ENCODE measurements around the gene UMAD1.
"Not testable (repeated sequence)": the region's sequence is repeated elsewhere in the genome, so short reads cannot be mapped to it uniquely, and the experiment has no call there.

The UMAD1 gene

DNA sequence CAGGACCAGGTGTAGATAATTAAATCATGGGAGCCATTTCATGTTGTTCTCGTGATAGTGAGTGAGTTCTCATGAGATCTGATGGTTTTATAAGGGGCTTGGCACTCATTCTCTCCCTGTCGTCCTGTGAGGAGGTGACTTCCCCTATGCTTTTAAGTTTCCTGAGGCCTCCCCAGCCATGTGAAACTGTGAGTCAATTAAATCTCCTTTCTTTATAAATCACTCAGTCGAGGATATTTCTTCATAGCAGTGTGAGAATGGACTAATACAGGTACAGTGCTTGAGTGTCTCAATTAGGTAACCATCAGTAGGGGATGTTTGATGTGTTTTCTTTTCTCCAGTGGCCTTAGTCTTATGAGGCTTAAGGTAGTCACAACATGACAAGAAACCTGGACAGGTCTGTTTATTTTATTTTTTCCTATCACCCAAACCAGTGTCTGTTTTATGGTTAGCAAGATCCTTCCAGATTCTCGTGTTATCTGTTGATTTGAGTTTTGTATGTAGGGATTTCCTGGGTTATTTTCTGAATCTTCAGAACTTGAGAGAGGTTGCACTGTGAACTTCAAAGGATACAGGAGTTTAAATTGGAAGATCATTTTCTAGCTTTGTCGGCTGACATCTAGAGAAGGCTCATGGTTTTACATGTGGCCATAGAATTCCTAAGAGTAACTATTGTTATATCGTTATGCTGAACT is 32.1 kb downstream of the UMAD1 start:
- no peak overlapping the region for H2BK5ac ChIP-seq (ENCODE audit: low read depth, low read length, poor library complexity, severe bottlenecking)
- H3K14ac ChIP-seq (ENCODE audit: low read length in 2 of 2), result no peak overlapping the region
- no peak for DNase-seq
- H3K4me3 ChIP-seq (ENCODE audit: insufficient read depth in 1 of 2, low read depth in 1 of 2, low read length in 2 of 2), result no peak overlapping the region
- no peaks in the 10 kb centered on the region for H3K27me3 ChIP-seq (ENCODE audit: control insufficient read depth in 1 of 2, insufficient read depth in 1 of 2, low read length in 2 of 2)
- H3K27ac ChIP-seq (ENCODE audit: low read length, poor library complexity, severe bottlenecking), result no peak overlapping the region
- H3K79me1 ChIP-seq (replicated peaks; ENCODE audit: low read length, poor library complexity, severe bottlenecking), result peaks cover 19% of the 10 kb centered on the region
- H2BK15ac ChIP-seq (ENCODE audit: low read depth, poor library complexity, severe bottlenecking), result no peak overlapping the region
- no peak overlapping the region for H3K23ac ChIP-seq (ENCODE audit: low read length in 2 of 2)
- H3K9ac ChIP-seq (ENCODE audit: low read length), result no peak overlapping the region
- no peak overlapping the region for H3K4me2 ChIP-seq (ENCODE audit: low read length, poor library complexity, severe bottlenecking)
- H3K4ac ChIP-seq (ENCODE audit: low read depth in 1 of 2, low read length in 2 of 2), result no peak overlapping the region
- WGBS, result 94% methylated on average over 5 of the region's 6 CpGs
- H2BK120ac ChIP-seq (ENCODE audit: low read depth, low read length), result no peak overlapping the region
- no peak overlapping the region for H2BK12ac ChIP-seq (ENCODE audit: low read length in 2 of 2)
- no peaks in the 10 kb centered on the region for H3K9me3 ChIP-seq (ENCODE audit: control insufficient read depth, low read length)
- no peak overlapping the region for H4K8ac ChIP-seq (ENCODE audit: low read length)
- H2AFZ ChIP-seq (ENCODE audit: low read depth, low read length), result no peak overlapping the region
- H3K4me1 ChIP-seq (ENCODE audit: control insufficient read depth, insufficient read depth, low read depth, low read length), result no peaks in the 10 kb centered on the region
- peaks cover 5 to 10% of the 10 kb centered on the region in 2 experiments for H3K36me3 ChIP-seq (ENCODE audit: control insufficient read depth in 1 of 2, insufficient read depth in 2 of 2, low read depth in 1 of 2, low read length in 2 of 2)
- no peak overlapping the region for H2AK5ac ChIP-seq (ENCODE audit: low read length, severe bottlenecking)
- H4K91ac ChIP-seq (ENCODE audit: low read length), result no peak overlapping the region
- no peak overlapping the region for H3K18ac ChIP-seq (ENCODE audit: low read depth in 1 of 2, low read length in 2 of 2)

DNA sequence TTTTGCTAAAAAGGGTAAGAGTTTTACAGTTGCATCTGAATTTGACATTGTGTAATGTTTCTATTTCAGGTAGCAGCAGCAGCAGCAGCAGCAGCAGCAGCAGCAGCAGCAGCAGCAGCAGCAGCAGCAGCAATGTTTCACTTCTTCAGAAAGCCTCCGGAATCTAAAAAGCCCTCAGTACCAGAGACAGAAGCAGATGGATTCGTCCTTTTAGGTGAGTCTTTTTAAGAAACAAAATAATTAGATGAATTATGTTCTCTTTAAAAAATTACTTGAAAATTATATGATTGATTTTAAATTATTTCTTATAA is 32.6 kb downstream of the UMAD1 start:
- Histone ChIP-seq H2AK5ac (ENCODE audit: low read length, severe bottlenecking) (no peak overlapping the region), H2BK15ac (ENCODE audit: low read depth, poor library complexity, severe bottlenecking) (no peak overlapping the region), H3K23ac (ENCODE audit: low read length in 2 of 2) (no peak overlapping the region), H3K27me3 (ENCODE audit: control insufficient read depth in 1 of 2, insufficient read depth in 1 of 2, low read length in 2 of 2) (no peaks in the 10 kb centered on the region), H3K4me3 (ENCODE audit: insufficient read depth in 1 of 2, low read depth in 1 of 2, low read length in 2 of 2) (no peak overlapping the region), H3K9me3 (ENCODE audit: control insufficient read depth, low read length) (no peaks in the 10 kb centered on the region), H3K4ac (ENCODE audit: low read depth in 1 of 2, low read length in 2 of 2) (no peak overlapping the region), H2BK120ac (ENCODE audit: low read depth, low read length) (no peak overlapping the region), H3K4me2 (ENCODE audit: low read length, poor library complexity, severe bottlenecking) (no peak overlapping the region), H3K14ac (ENCODE audit: low read length in 2 of 2) (no peak overlapping the region), H2AFZ (ENCODE audit: low read depth, low read length) (no peak overlapping the region), H3K36me3 (ENCODE audit: control insufficient read depth in 1 of 2, insufficient read depth in 2 of 2, low read depth in 1 of 2, low read length in 2 of 2) (peaks cover 5 to 10% of the 10 kb centered on the region in 2 experiments), H2BK12ac (ENCODE audit: low read length in 2 of 2) (no peak overlapping the region), H3K27ac (ENCODE audit: low read length, poor library complexity, severe bottlenecking) (no peak overlapping the region), H3K18ac (ENCODE audit: low read depth in 1 of 2, low read length in 2 of 2) (no peak overlapping the region), H3K79me1 (replicated peaks; ENCODE audit: low read length, poor library complexity, severe bottlenecking) (peaks cover 18% of the 10 kb centered on the region), H4K8ac (ENCODE audit: low read length) (no peak overlapping the region), H4K91ac (ENCODE audit: low read length) (no peak overlapping the region), H3K9ac (ENCODE audit: low read length) (no peak overlapping the region), H2BK5ac (ENCODE audit: low read depth, low read length, poor library complexity, severe bottlenecking) (no peak overlapping the region), H3K4me1 (ENCODE audit: control insufficient read depth, insufficient read depth, low read depth, low read length) (no peaks in the 10 kb centered on the region)
- no CpG with 5 or more reads among the region's 2 CpGs for WGBS
- DNase-seq, result no peak

DNA sequence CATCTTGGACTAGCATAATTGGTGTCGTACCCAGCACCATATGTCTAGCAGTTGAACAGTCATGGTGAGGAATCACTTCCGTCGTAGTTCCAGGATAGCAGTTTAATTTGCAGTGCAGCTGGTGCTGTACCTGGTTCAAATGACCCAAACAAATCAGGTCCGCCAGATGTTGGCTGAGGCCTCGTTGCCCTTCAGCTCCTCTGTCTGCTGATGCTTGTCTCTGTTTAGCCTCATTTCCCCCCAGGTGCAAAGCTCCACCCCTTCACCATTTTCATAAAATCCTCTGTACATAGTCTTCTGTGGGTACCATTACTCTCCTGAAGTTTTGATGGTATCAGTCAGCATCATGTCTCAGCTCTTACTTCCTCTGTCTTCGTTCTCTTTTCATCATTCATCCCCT is 35.1 kb downstream of the UMAD1 start:
- WGBS, result 72% methylated on average over 6 of the region's 6 CpGs
- no peak overlapping the region for H3K9ac ChIP-seq (ENCODE audit: low read length)
- DNase-seq, result no peak
- H3K4me2 ChIP-seq (ENCODE audit: low read length, poor library complexity, severe bottlenecking), result no peak overlapping the region
- no peak overlapping the region for H3K4me3 ChIP-seq (ENCODE audit: insufficient read depth in 1 of 2, low read depth in 1 of 2, low read length in 2 of 2)
- H3K18ac ChIP-seq (ENCODE audit: low read depth in 1 of 2, low read length in 2 of 2), result no peak overlapping the region
- H3K9me3 ChIP-seq (ENCODE audit: control insufficient read depth, low read length), result no peaks in the 10 kb centered on the region
- H2BK120ac ChIP-seq (ENCODE audit: low read depth, low read length), result no peak overlapping the region
- peaks cover 5 to 10% of the 10 kb centered on the region in 2 experiments for H3K36me3 ChIP-seq (ENCODE audit: control insufficient read depth in 1 of 2, insufficient read depth in 2 of 2, low read depth in 1 of 2, low read length in 2 of 2)
- H3K14ac ChIP-seq (ENCODE audit: low read length in 2 of 2), result no peak overlapping the region
- H4K8ac ChIP-seq (ENCODE audit: low read length), result no peak overlapping the region
- H3K27me3 ChIP-seq (ENCODE audit: control insufficient read depth in 1 of 2, insufficient read depth in 1 of 2, low read length in 2 of 2), result no peaks in the 10 kb centered on the region
- no peak overlapping the region for H2BK12ac ChIP-seq (ENCODE audit: low read length in 2 of 2)
- peaks cover 12% of the 10 kb centered on the region for H3K79me1 ChIP-seq (replicated peaks; ENCODE audit: low read length, poor library complexity, severe bottlenecking)
- no peak overlapping the region for H2AK5ac ChIP-seq (ENCODE audit: low read length, severe bottlenecking)
- no peak overlapping the region for H3K4ac ChIP-seq (ENCODE audit: low read depth in 1 of 2, low read length in 2 of 2)
- no peak overlapping the region for H3K27ac ChIP-seq (ENCODE audit: low read length, poor library complexity, severe bottlenecking)
- no peak overlapping the region for H2BK15ac ChIP-seq (ENCODE audit: low read depth, poor library complexity, severe bottlenecking)
- no peak overlapping the region for H2BK5ac ChIP-seq (ENCODE audit: low read depth, low read length, poor library complexity, severe bottlenecking)
- H4K91ac ChIP-seq (ENCODE audit: low read length), result no peak overlapping the region
- H3K23ac ChIP-seq (ENCODE audit: low read length in 2 of 2), result no peak overlapping the region
- no peak overlapping the region for H2AFZ ChIP-seq (ENCODE audit: low read depth, low read length)
- H3K4me1 ChIP-seq (ENCODE audit: control insufficient read depth, insufficient read depth, low read depth, low read length), result no peaks in the 10 kb centered on the region

DNA sequence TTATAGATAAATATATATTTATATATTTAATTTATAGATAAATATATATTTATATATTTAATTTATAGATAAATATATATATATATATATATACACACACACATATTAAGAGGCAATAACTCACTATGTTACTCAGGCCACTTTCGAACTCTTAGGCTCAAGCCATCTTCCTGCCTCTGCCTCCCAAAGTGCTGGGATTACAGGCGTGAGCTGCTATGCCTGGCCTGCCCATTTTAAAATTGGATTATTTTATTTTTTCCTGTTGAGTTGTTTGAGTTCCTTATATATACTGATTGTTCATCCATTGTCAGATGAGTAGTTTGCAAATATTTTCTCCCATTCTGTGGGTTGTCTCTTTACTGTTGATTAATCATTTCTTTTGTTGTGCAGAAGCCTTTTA is 39.1 kb downstream of the UMAD1 start:
- not testable (repeated sequence) for H2BK15ac ChIP-seq (ENCODE audit: low read depth, poor library complexity, severe bottlenecking); H3K27ac ChIP-seq (ENCODE audit: low read length, poor library complexity, severe bottlenecking); H3K27me3 ChIP-seq (ENCODE audit: control insufficient read depth in 1 of 2, insufficient read depth in 1 of 2, low read length in 2 of 2); H3K9ac ChIP-seq (ENCODE audit: low read length); H3K23ac ChIP-seq (ENCODE audit: low read length in 2 of 2); H3K4ac ChIP-seq (ENCODE audit: low read depth in 1 of 2, low read length in 2 of 2); H2BK5ac ChIP-seq (ENCODE audit: low read depth, low read length, poor library complexity, severe bottlenecking); H3K18ac ChIP-seq (ENCODE audit: low read depth in 1 of 2, low read length in 2 of 2); H3K79me1 ChIP-seq (replicated peaks; ENCODE audit: low read length, poor library complexity, severe bottlenecking); H3K14ac ChIP-seq (ENCODE audit: low read length in 2 of 2); H3K4me2 ChIP-seq (ENCODE audit: low read length, poor library complexity, severe bottlenecking); H3K9me3 ChIP-seq (ENCODE audit: control insufficient read depth, low read length); DNase-seq; H3K4me3 ChIP-seq (ENCODE audit: insufficient read depth in 1 of 2, low read depth in 1 of 2, low read length in 2 of 2); H4K8ac ChIP-seq (ENCODE audit: low read length); H3K36me3 ChIP-seq (ENCODE audit: control insufficient read depth in 1 of 2, insufficient read depth in 2 of 2, low read depth in 1 of 2, low read length in 2 of 2); H2AFZ ChIP-seq (ENCODE audit: low read depth, low read length); H2BK12ac ChIP-seq (ENCODE audit: low read length in 2 of 2); H3K4me1 ChIP-seq (ENCODE audit: control insufficient read depth, insufficient read depth, low read depth, low read length); H2AK5ac ChIP-seq (ENCODE audit: low read length, severe bottlenecking); H2BK120ac ChIP-seq (ENCODE audit: low read depth, low read length); H4K91ac ChIP-seq (ENCODE audit: low read length)
- 100% methylated on average over 2 of the region's 2 CpGs for WGBS

Measured in mesenchymal stem cell (in vitro differentiated cells and primary cell).